Measurements from ENCODE around the gene YJEFN3.

Gene YJEFN3

DNA sequence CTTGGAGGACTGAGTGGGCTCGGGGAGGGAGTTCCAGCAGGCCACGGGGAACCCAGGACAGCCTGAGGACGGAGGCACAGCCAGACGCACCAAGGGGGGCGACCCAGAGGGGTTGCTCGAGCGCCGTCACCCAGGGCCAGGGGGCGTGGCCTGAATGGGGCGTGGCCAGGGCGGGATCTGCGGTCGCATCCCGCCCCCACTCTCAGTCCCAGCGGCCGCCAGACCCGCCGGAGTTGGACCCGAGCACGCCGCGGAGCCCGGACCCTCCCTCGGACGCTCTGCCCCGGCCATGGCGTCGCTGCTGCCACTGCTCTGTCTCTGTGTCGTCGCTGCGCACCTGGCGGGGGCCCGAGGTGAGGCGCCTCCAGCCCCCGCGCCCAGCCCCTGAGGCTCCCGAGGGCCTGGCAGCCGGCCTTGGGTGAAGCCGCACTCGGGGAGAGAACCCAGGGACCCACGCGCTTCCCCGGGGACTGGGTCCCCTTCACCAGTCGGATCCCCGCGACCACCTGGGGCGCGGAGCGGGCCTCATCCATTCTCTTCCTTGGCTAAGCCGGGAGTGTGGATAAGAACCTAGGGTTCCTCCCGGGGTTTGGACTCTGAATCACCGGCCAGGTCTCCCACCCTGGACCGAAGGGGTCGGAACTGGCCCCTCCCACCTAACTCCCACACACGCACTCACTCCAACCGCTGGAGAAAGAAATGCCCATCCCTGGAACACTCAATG lies 9.5 kb downstream of the YJEFN3 start, which contains the start of gene CILP2:
TSS of gene CILP2 (plus strand) at position 205 of the 724 bp plus-strand sequence. CDS start at position 290, 85 bp downstream.
- Histone ChIP-seq H3K4me3 (ENCODE audit: insufficient read depth, low read length, poor library complexity, severe bottlenecking) (no peak within 1 kb of the TSS), H3K9me3 (ENCODE audit: insufficient read depth, low read length) (no peaks in the 10 kb centered on the region), H3K27ac (ENCODE audit: low read depth, low read length) (no peak within 1 kb of the TSS), H3K27me3 (ENCODE audit: low read length) (no peaks in the 10 kb centered on the region), H3K9me2 (replicated peaks; ENCODE audit: insufficient read depth, low read length) (no peaks in the 10 kb centered on the region), H3K4me2 (ENCODE audit: low read depth, low read length, poor library complexity, severe bottlenecking) (peak within 1 kb of the TSS; percentile 37), H2AFZ (ENCODE audit: low read depth, low read length, severe bottlenecking) (no peak within 1 kb of the TSS), H3K36me3 (ENCODE audit: low read length) (no peaks in the 10 kb centered on the region), H3F3A (ENCODE audit: insufficient read depth) (no peaks in the 10 kb centered on the region), H3K9ac (ENCODE audit: low read length) (no peak within 1 kb of the TSS), H3K79me2 (ENCODE audit: insufficient read depth, low read length) (no peaks in the 10 kb centered on the region), H4K20me1 (ENCODE audit: low read depth, low read length) (no peaks in the 10 kb centered on the region)
- TF ChIP-seq, protein P1, sequence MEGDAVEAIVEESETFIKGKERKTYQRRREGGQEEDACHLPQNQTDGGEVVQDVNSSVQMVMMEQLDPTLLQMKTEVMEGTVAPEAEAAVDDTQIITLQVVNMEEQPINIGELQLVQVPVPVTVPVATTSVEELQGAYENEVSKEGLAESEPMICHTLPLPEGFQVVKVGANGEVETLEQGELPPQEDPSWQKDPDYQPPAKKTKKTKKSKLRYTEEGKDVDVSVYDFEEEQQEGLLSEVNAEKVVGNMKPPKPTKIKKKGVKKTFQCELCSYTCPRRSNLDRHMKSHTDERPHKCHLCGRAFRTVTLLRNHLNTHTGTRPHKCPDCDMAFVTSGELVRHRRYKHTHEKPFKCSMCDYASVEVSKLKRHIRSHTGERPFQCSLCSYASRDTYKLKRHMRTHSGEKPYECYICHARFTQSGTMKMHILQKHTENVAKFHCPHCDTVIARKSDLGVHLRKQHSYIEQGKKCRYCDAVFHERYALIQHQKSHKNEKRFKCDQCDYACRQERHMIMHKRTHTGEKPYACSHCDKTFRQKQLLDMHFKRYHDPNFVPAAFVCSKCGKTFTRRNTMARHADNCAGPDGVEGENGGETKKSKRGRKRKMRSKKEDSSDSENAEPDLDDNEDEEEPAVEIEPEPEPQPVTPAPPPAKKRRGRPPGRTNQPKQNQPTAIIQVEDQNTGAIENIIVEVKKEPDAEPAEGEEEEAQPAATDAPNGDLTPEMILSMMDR (IDR thresholded peaks at IDR 0.05; ENCODE audit: insufficient read depth, low read length, poor library complexity, severe bottlenecking) = no peak
- TF ChIP-seq EZH2phosphoT487 (conservative IDR thresholded peaks at IDR 0.05; ENCODE audit: low read length) = no peak

DNA sequence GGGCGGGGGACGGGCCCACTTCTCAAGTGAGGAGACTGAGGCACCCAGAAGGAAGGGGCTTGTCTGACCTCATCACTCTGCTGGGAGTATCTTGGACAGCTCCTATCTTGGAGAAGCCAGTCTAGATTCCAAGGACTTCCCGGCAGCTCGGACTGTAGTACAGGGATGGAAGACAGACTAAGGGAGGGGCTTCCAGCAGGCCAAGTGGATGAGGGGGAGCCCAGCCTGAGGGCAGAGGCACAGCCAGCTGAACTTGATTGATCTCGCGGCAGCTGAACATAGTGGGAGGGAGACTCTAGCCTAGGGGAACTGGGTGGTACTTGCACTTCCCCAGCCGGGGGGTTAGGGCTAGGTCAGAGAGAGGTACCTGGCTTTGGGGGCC lies 10.1 kb downstream of the YJEFN3 start:
- Histone ChIP-seq H3K9ac (ENCODE audit: low read length) (no peak overlapping the region), H3K4me3 (ENCODE audit: insufficient read depth, low read length, poor library complexity, severe bottlenecking) (no peak overlapping the region), H4K20me1 (ENCODE audit: low read depth, low read length) (no peaks in the 10 kb centered on the region), H3F3A (ENCODE audit: insufficient read depth) (no peaks in the 10 kb centered on the region), H3K79me2 (ENCODE audit: insufficient read depth, low read length) (no peaks in the 10 kb centered on the region), H2AFZ (ENCODE audit: low read depth, low read length, severe bottlenecking) (no peak overlapping the region), H3K9me3 (ENCODE audit: insufficient read depth, low read length) (no peaks in the 10 kb centered on the region), H3K27me3 (ENCODE audit: low read length) (no peaks in the 10 kb centered on the region), H3K27ac (ENCODE audit: low read depth, low read length) (no peak overlapping the region), H3K36me3 (ENCODE audit: low read length) (no peaks in the 10 kb centered on the region), H3K9me2 (replicated peaks; ENCODE audit: insufficient read depth, low read length) (no peaks in the 10 kb centered on the region), H3K4me2 (ENCODE audit: low read depth, low read length, poor library complexity, severe bottlenecking) (peak overlapping the region; percentile 37)
- TF ChIP-seq, protein P1 (IDR thresholded peaks at IDR 0.05; ENCODE audit: insufficient read depth, low read length, poor library complexity, severe bottlenecking) = no peak
- TF ChIP-seq EZH2phosphoT487 (conservative IDR thresholded peaks at IDR 0.05; ENCODE audit: low read length) = no peak

DNA sequence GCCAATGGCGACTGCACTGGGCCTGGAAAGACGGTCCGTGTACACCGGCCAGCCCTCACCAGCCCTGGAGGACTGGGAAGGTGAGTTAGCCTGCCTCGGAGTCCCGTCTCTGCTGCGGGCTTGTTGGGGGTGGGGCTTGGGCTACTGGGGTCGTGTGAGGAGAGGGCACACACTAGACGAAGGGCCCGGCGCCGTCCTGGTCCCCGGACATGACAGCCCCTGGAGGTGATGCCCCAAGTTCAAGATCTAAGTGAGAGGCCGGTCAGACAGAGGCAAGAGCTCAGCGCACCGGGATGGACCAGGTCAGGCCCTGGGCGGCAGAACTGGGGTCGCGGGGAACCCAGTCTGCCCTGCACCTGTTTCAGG lies 11.0 kb downstream of the YJEFN3 start:
- Histone ChIP-seq H3F3A (ENCODE audit: insufficient read depth) (no peaks in the 10 kb centered on the region), H3K9ac (ENCODE audit: low read length) (no peak overlapping the region), H3K36me3 (ENCODE audit: low read length) (no peaks in the 10 kb centered on the region), H4K20me1 (ENCODE audit: low read depth, low read length) (no peaks in the 10 kb centered on the region), H2AFZ (ENCODE audit: low read depth, low read length, severe bottlenecking) (no peak overlapping the region), H3K4me2 (ENCODE audit: low read depth, low read length, poor library complexity, severe bottlenecking) (no peak overlapping the region), H3K27me3 (ENCODE audit: low read length) (no peaks in the 10 kb centered on the region), H3K4me3 (ENCODE audit: insufficient read depth, low read length, poor library complexity, severe bottlenecking) (no peak overlapping the region), H3K9me3 (ENCODE audit: insufficient read depth, low read length) (no peaks in the 10 kb centered on the region), H3K79me2 (ENCODE audit: insufficient read depth, low read length) (no peaks in the 10 kb centered on the region), H3K9me2 (replicated peaks; ENCODE audit: insufficient read depth, low read length) (no peaks in the 10 kb centered on the region), H3K27ac (ENCODE audit: low read depth, low read length) (no peak overlapping the region)
- TF ChIP-seq, protein P1 (IDR thresholded peaks at IDR 0.05; ENCODE audit: insufficient read depth, low read length, poor library complexity, severe bottlenecking) = no peak
- TF ChIP-seq EZH2phosphoT487 (conservative IDR thresholded peaks at IDR 0.05; ENCODE audit: low read length) = no peak
